H1 (cell line): Measurements from ENCODE around the gene SS18L1. TPM values are rescaled to one million over a fixed set of nuclear protein-coding genes. Genes with fewer than 3 reads are reported as not detected.

Experiments
- CTCF ChIA-PET: fragments of 300-600 bp; sonication (Branson Sonifier 250); formaldehyde crosslinking; loops from one replicate; lab custom pipeline; 2021; ENCODE audit not compliant: partially characterized antibody; lab: Charles Lee
- POLR2A ChIA-PET: fragments of 300-600 bp; sonication (Branson Sonifier 250); formaldehyde crosslinking; loops from one replicate; lab custom pipeline; 2021; ENCODE audit warnings: inconsistent platforms; ENCODE audit not compliant: partially characterized antibody; lab: Charles Lee
- DNase-seq, 2 experiments: peaks; one replicate each; pipeline versions ENCODE4 v3.0.0 to v3.0.0-alpha.2; 2010 to 2022; ENCODE audit warnings: low spot score in 2 of 2, low read depth in 1 of 2, mixed read lengths in 1 of 2
- FAIRE-seq: peaks from 2 replicates; lab custom pipeline; 2011; peaks lifted over from hg19 to GRCh38; lab: Jason Lieb, UNC
- H2AFZ ChIP-seq: 2 replicates; pipeline ENCODE4 v1.8.1; 2012; ENCODE audit warnings: low read length, inconsistent platforms
- H2AK5ac ChIP-seq: 2 replicates; pipeline ENCODE4 v1.6.1; 2013; ENCODE audit warnings: low read depth, low read length
- H2BK120ac ChIP-seq: replicated peaks from 2 replicates; pipeline ENCODE3; 2013; ENCODE audit warnings: low read depth, low read length, inconsistent platforms
- H2BK12ac ChIP-seq: 2 replicates; pipeline ENCODE4 v1.6.1; 2013; ENCODE audit warnings: low read depth, low read length
- H2BK15ac ChIP-seq: 2 replicates; pipeline ENCODE4 v1.6.1; 2013; ENCODE audit warnings: low read length
- H2BK20ac ChIP-seq: 2 replicates; pipeline ENCODE4 v1.6.1; 2013; ENCODE audit warnings: low read length
- H2BK5ac ChIP-seq: 2 replicates; pipeline ENCODE4 v1.6.1; 2013; ENCODE audit warnings: low read depth, low read length
- H3K14ac ChIP-seq: 2 replicates; pipeline ENCODE4 v1.6.1; 2013; ENCODE audit warnings: inconsistent platforms; ENCODE audit not compliant: insufficient read length
- H3K18ac ChIP-seq: 2 replicates; pipeline ENCODE4 v1.6.1; 2013; ENCODE audit warnings: low read length; ENCODE audit errors: extremely low read depth
- H3K23ac ChIP-seq: 2 replicates; pipeline ENCODE4 v1.6.1; 2013; ENCODE audit warnings: inconsistent platforms; ENCODE audit not compliant: insufficient read length
- H3K23me2 ChIP-seq: 2 replicates; pipeline ENCODE4 v1.6.1; 2013; ENCODE audit warnings: low read depth, low read length
- H3K27ac ChIP-seq: 2 replicates; pipeline ENCODE4 v1.6.1; 2011; ENCODE audit warnings: low read depth, low read length, inconsistent platforms
- H3K27me3 ChIP-seq, 4 experiments: replicated peaks in 1 of 4; 1 replicate in 1 of 4; 2 replicates in 3 of 4; pipeline versions ENCODE4 v1.6.1 to v1.8.1; 2011 to 2013; ENCODE audit warnings: low read length in 3 of 4, mild to moderate bottlenecking in 3 of 4, inconsistent platforms in 2 of 4, mixed read lengths in 2 of 4, moderate library complexity in 1 of 4; ENCODE audit not compliant: control insufficient read depth in 3 of 4, insufficient read depth in 3 of 4; ENCODE audit errors: extremely low read depth in 1 of 4
- H3K36me3 ChIP-seq, 4 experiments: 2 replicates each; pipeline versions ENCODE4 v1.6.1 to v1.8.1; 2011 to 2013; ENCODE audit warnings: mild to moderate bottlenecking in 4 of 4, low read length in 3 of 4, moderate library complexity in 2 of 4, control low read depth in 1 of 4, inconsistent platforms in 1 of 4; ENCODE audit not compliant: insufficient read depth in 4 of 4, control insufficient read depth in 2 of 4
- H3K4ac ChIP-seq: replicated peaks from 2 replicates; pipeline ENCODE3; 2013; ENCODE audit warnings: low read length, low read depth, mixed read lengths, inconsistent platforms; ENCODE audit not compliant: insufficient read length
- H3K4me1 ChIP-seq, 4 experiments: replicated peaks in 1 of 4; 1 replicate in 1 of 4; 2 replicates in 3 of 4; pipeline versions ENCODE4 v1.6.1 to v1.8.1; 2011 to 2013; ENCODE audit warnings: low read length in 3 of 4, inconsistent platforms in 2 of 4, mixed read lengths in 1 of 4; ENCODE audit not compliant: insufficient read depth in 4 of 4, control insufficient read depth in 3 of 4
- H3K4me2 ChIP-seq, 2 experiments: 2 replicates each; pipeline versions ENCODE4 v1.6.1 to v1.8.1; 2011 to 2013; ENCODE audit warnings: low read depth in 2 of 2, low read length in 2 of 2, control low read depth in 1 of 2, inconsistent platforms in 1 of 2, mild to moderate bottlenecking in 1 of 2; ENCODE audit not compliant: insufficient read depth in 1 of 2
- H3K4me3 ChIP-seq, 4 experiments: fragments of 200-600, 300-600 bp in 1 of 4; sonication (generic), shearing (Covaris generic), sonication (Bioruptor Twin) in 1 of 4; 2 replicates each; pipeline versions ENCODE4 v1.5.1 to v1.8.1; 2011 to 2016; ENCODE audit warnings: low read length in 4 of 4, low read depth in 3 of 4, control low read depth in 2 of 4, inconsistent platforms in 2 of 4, mild to moderate bottlenecking in 2 of 4, mixed read lengths in 1 of 4, moderate library complexity in 1 of 4; ENCODE audit not compliant: insufficient read depth in 2 of 4; ENCODE audit errors: extremely low read depth in 1 of 4
- H3K56ac ChIP-seq: replicated peaks from 2 replicates; pipeline ENCODE3; 2013; ENCODE audit warnings: low read depth, mild to moderate bottlenecking, mixed read lengths, low read length, inconsistent platforms; ENCODE audit not compliant: insufficient read length
- H3K79me1 ChIP-seq: 2 replicates; pipeline ENCODE4 v1.6.1; 2013; ENCODE audit warnings: low read depth, low read length, control low read depth
- H3K79me2 ChIP-seq, 2 experiments: 2 replicates each; pipeline versions ENCODE4 v1.6.1 to v1.8.1; 2012 to 2013; ENCODE audit warnings: low read length in 2 of 2, mild to moderate bottlenecking in 2 of 2, inconsistent platforms in 1 of 2; ENCODE audit not compliant: insufficient read depth in 2 of 2, control insufficient read depth in 1 of 2
- H3K9ac ChIP-seq, 4 experiments: replicated peaks in 1 of 4; 1 replicate in 1 of 4; 2 replicates in 3 of 4; pipeline versions ENCODE4 v1.6.1 to v1.8.1; 2011 to 2013; ENCODE audit warnings: low read depth in 3 of 4, low read length in 3 of 4, control low read depth in 2 of 4, mild to moderate bottlenecking in 2 of 4, moderate library complexity in 2 of 4, inconsistent platforms in 1 of 4; ENCODE audit errors: extremely low read depth in 1 of 4
- H3K9me3 ChIP-seq, 2 experiments: 2 replicates each; pipeline versions ENCODE4 v1.6.1 to v1.8.1; 2012 to 2013; ENCODE audit warnings: mild to moderate bottlenecking in 2 of 2, moderate library complexity in 2 of 2, control low read depth in 1 of 2, inconsistent platforms in 1 of 2, low read depth in 1 of 2, low read length in 1 of 2, mixed read lengths in 1 of 2; ENCODE audit not compliant: insufficient read depth in 2 of 2
- H4K20me1 ChIP-seq, 2 experiments: replicated peaks in 1 of 2; 2 replicates each; pipeline versions ENCODE3 to v1.8.1; 2011 to 2013; ENCODE audit warnings: inconsistent platforms in 2 of 2, low read length in 2 of 2, mild to moderate bottlenecking in 1 of 2; ENCODE audit not compliant: insufficient read depth in 2 of 2, control insufficient read depth in 1 of 2
- H4K5ac ChIP-seq: 2 replicates; pipeline ENCODE4 v1.6.1; 2013; ENCODE audit warnings: low read length, low read depth, mixed read lengths, inconsistent platforms; ENCODE audit not compliant: insufficient read length
- H4K8ac ChIP-seq: 2 replicates; pipeline ENCODE4 v1.8.0; 2013; ENCODE audit warnings: mild to moderate bottlenecking, moderate library complexity, low read length, inconsistent platforms; ENCODE audit not compliant: insufficient read depth; ENCODE audit errors: extremely low read depth
- H4K91ac ChIP-seq: replicated peaks from 2 replicates; pipeline ENCODE3; 2013; ENCODE audit warnings: low read length, mixed read lengths, inconsistent platforms; ENCODE audit not compliant: insufficient read length
- JUN ChIP-seq: IDR thresholded peaks from 2 replicates; pipeline ENCODE4 v1.6.1; 2011; ENCODE audit warnings: low read depth, mild to moderate bottlenecking, improper control_type of control experiment, low read length
- WGBS, 2 experiments: shearing (Covaris generic) in 1 of 2; methylation state at CpG; one replicate each; pipeline versions ENCODE4 v1.1.6 to v1.1.7; 2013 to 2015; ENCODE audit warnings: low lambda C conversion rate in 2 of 2, mixed read lengths in 2 of 2, inconsistent platforms in 1 of 2, low coverage in 1 of 2, missing lambda C conversion rate in 1 of 2; ENCODE audit not compliant: insufficient replicate concordance in 2 of 2, insufficient coverage in 1 of 2, insufficient read length in 1 of 2; ENCODE audit errors: extremely low coverage in 1 of 2, missing lambda C conversion rate in 1 of 2; 5-methylcytosine and 5-hydroxymethylcytosine counted together
- polyA plus RNA-seq, 7 experiments: library from polyadenylated mRNA; depleted of rRNA in 3 of 7; stranded (reverse) in 5 of 7; unstranded in 2 of 7; fragments of >200 nt in 5 of 7; fragments of 200-250 nt in 2 of 7; gene quantifications; 1 replicate in 5 of 7; 2 replicates in 1 of 7; 4 replicates in 1 of 7; pipeline versions ENCODE4 v1.2.1 to v1.2.3, GENCODE V29; 2011 to 2013; ENCODE audit warnings: missing spikeins in 2 of 7, mixed read lengths in 2 of 7
- total RNA-seq: library from RNA; stranded (reverse); fragmentation: NEBNext Ultra II Directional; extraction: Animal tissue kit (Norgen Biotek cat#: 25700); gene quantifications from 2 replicates; pipeline ENCODE4 v1.2.1, GENCODE V29; 2021

Gene SS18L1
- total and polyA plus RNA-seq, 2 of the 8 experiments (the other 6 are each of a cell fraction or from before 2014, with no cell fraction given), result 28.4 to 29.7 TPM

GRCh38 chr20:62191781-62192559 lies 48.4 kb downstream of the SS18L1 start:
- Histone ChIP-seq H4K91ac (no peak overlapping the region), H2AK5ac (no peak overlapping the region), H3K9me3 (no peaks in the 10 kb centered on the region), H2BK20ac (no peak overlapping the region), H2BK120ac (no peak overlapping the region), H3K9ac (no peak overlapping the region), H3K4me2 (no peak overlapping the region), H2BK12ac (no peak overlapping the region), H2BK15ac (no peak overlapping the region), H3K4me3 (no peak overlapping the region), H3K14ac (no peak overlapping the region), H3K4me1 (no peaks in the 10 kb centered on the region), H3K36me3 (no peaks in the 10 kb centered on the region; a peak in 2 of 8 replicates), H3K79me2 (peaks cover 0 to 14% of the 10 kb centered on the region in 2 experiments; a peak in 1 of 4 replicates), H3K4ac (no peak overlapping the region), H4K20me1 (peaks cover 4 to 5% of the 10 kb centered on the region in 2 experiments), H3K79me1 (0 out of 2 replicates have a peak, but pooled peaks cover under 1% of the 10 kb centered on the region), H3K27me3 (no peaks in the 10 kb centered on the region), H3K23me2 (no peaks in the 10 kb centered on the region), H4K5ac (no peak overlapping the region), H3K23ac (no peak overlapping the region), H3K56ac (no peak overlapping the region), H3K27ac (no peak overlapping the region), H4K8ac (peak overlapping the region; percentile 11; the same call in 1 of the 2 replicates), H2BK5ac (no peak overlapping the region), H3K18ac (no peak overlapping the region), H2AFZ (no peak overlapping the region)
- CTCF ChIA-PET, result interaction anchor here (1.0 to 2.7 kb wide), 5 partner anchors 14 to 181 kb away, joined by 3 to 9 read pairs (median 6); no protein-coding TSS in a partner anchor
- POLR2A ChIA-PET, result interaction anchor here (0.6 to 1.3 kb wide), 4 partner anchors 9 to 70 kb away, joined by 3 to 4 read pairs (median 4); partner anchors contain the start of genes LSM14B, MTG2 and OSBPL2
- DNase-seq (no peak), FAIRE-seq (no peak)
- WGBS, 2 experiments, result 89% methylated on average over 14 of the region's 14 CpGs; no CpG with 5 or more reads in 1 of the 2 experiments
- TF ChIP-seq JUN, result no peak
